Esophagus squamous epithelium (tissue), 5 donors: ENCODE measurements around the gene LCN10. TPM values are rescaled to one million over a fixed set of nuclear protein-coding genes. Genes with fewer than 3 reads are reported as not detected.
"Not testable (repeated sequence)": the region's sequence is repeated elsewhere in the genome, so short reads cannot be mapped to it uniquely, and the experiment has no call there.

ENCODE experiments used
- DNase-seq: peaks from one replicate; lab custom pipeline; 2025; lab: John Stamatoyannopoulos, UW
- H3K27ac ChIP-seq, 4 donors: fragments of 200-600 bp; sonication (generic); one replicate each; pipeline ENCODE4 v1.5.1; 2016 to 2019; ENCODE audit warnings: mild to moderate bottlenecking in 1 of 4
- H3K27me3 ChIP-seq, 4 donors: fragments of 200-600 bp; sonication (generic); 1 replicate in 3 of 4; 2 replicates in 1 of 4; pipeline versions ENCODE4 v1.5.1 to v1.6.0; 2017 to 2021; ENCODE audit warnings: antibody characterized with exemption in 1 of 4
- H3K36me3 ChIP-seq, 3 donors: fragments of 200-600 bp; sonication (generic); one replicate each; pipeline ENCODE4 v1.5.1; 2016 to 2019
- H3K4me1 ChIP-seq, 3 donors: fragments of 200-600 bp; sonication (generic); one replicate each; pipeline ENCODE4 v1.5.1; 2017 to 2019
- H3K4me3 ChIP-seq, 4 donors: fragments of 200-600 bp; sonication (generic); 1 replicate in 3 of 4; 2 replicates in 1 of 4; pipeline ENCODE4 v1.5.1; 2016 to 2019; ENCODE audit warnings: mild to moderate bottlenecking in 2 of 4, moderate library complexity in 1 of 4
- H3K9me3 ChIP-seq, 3 donors: fragments of 200-600 bp; sonication (generic); one replicate each; pipeline ENCODE4 v1.5.1; 2016 to 2019
- CTCF ChIP-seq, 6 experiments: fragments of 450-650 bp in 4 of 6; fragments of 200-600 bp in 2 of 6; sonication (generic) in 2 of 6; IDR thresholded peaks; one replicate each; pipeline ENCODE4 v1.5.1; 2016 to 2019; ENCODE audit warnings: antibody characterized with exemption in 6 of 6, mild to moderate bottlenecking in 4 of 6, moderate library complexity in 4 of 6
- POLR2A ChIP-seq, 4 donors: fragments of 450-650 bp; IDR thresholded peaks; one replicate each; pipeline ENCODE4 v1.6.1; 2017; ENCODE audit warnings: antibody characterized with exemption in 4 of 4, mild to moderate bottlenecking in 4 of 4, moderate library complexity in 3 of 4
- WGBS, 2 donors: methylation state at CpG; one replicate each; pipeline ENCODE4 v1.1.5; 2018; 5-methylcytosine and 5-hydroxymethylcytosine counted together
- intact Hi-C: fragments of 100-400 bp; cut with DNase I; formaldehyde crosslinking; loops from one replicate; pipeline ENCODE4 v1.15.0; 2022
- total RNA-seq, 4 donors: library from RNA; depleted of rRNA; stranded (reverse); fragments of >200 nt; gene quantifications; one replicate each; pipeline ENCODE4 v1.1.0, GENCODE V29; 2016
- donor health status: DM: yes; HTN: yes; CAD: no.

The LCN10 gene
- total RNA-seq, 4 donors from 2014 or later, result 0.64 to 3.8 (median 2.2) TPM

- H3K36me3 ChIP-seq, result no peaks in the 10 kb centered on the region
- H3K9me3 ChIP-seq, result peaks cover 0 to 23% (median 3%) of the 10 kb centered on the region in 3 donors
- 70 to 87% methylated on average over 4 of the region's 4 CpGs for WGBS, 2 donors
- TF ChIP-seq POLR2A (IDR thresholded peaks at IDR 0.05), result no peak
- no peak for TF ChIP-seq CTCF (IDR thresholded peaks at IDR 0.05)
- peaks cover 0 to 8% (median 0%) of the 10 kb centered on the region in 3 donors for H3K4me1 ChIP-seq
- intact Hi-C loops, result no loop called here
- H3K4me3 ChIP-seq, result no peak overlapping the region
- H3K27me3 ChIP-seq, result peaks cover 0 to 61% (median 0%) of the 10 kb centered on the region in 4 donors
- no peak overlapping the region for H3K27ac ChIP-seq
- DNase-seq, result no peak
These were observed 13.3 kb upstream of the LCN10 start for GRCh38 chr9:136756134-136756438.

GRCh38 chr9:136755302-136756133, 12.8 kb upstream of the LCN10 start:
- H3K27ac ChIP-seq, DNase-seq, H3K36me3 ChIP-seq, H3K4me1 ChIP-seq, intact Hi-C loops, H3K4me3 ChIP-seq: not testable (repeated sequence)
- Histone ChIP-seq H3K27me3 (peaks cover 0 to 56% (median 0%) of the 10 kb centered on the region in 4 donors), H3K9me3 (peaks cover 0 to 23% (median 3%) of the 10 kb centered on the region in 3 donors)
- WGBS, 2 donors, result 87 to 88% methylated on average over 16 to 17 of the region's 22 CpGs

- Histone ChIP-seq H3K36me3 (no peaks in the 10 kb centered on the region), H3K27ac (no peak overlapping the region), H3K4me3 (no peak overlapping the region), H3K27me3 (peaks cover 0 to 49% (median 0%) of the 10 kb centered on the region in 4 donors), H3K4me1 (no peaks in the 10 kb centered on the region), H3K9me3 (peaks cover 0 to 23% (median 3%) of the 10 kb centered on the region in 3 donors)
- intact Hi-C loops, result no loop called here
- 73 to 80% methylated on average over 6 to 12 of the region's 24 CpGs for WGBS, 2 donors
- no peak for DNase-seq
- TF ChIP-seq POLR2A (IDR thresholded peaks at IDR 0.05) (no peak), CTCF (IDR thresholded peaks at IDR 0.05) (no peak)
These were observed 12.0 kb upstream of the LCN10 start for GRCh38 chr9:136754626-136755301.

- 54 to 100% methylated on average over 1 to 10 of the region's 17 CpGs for WGBS, 2 donors
- no peak for TF ChIP-seq CTCF (IDR thresholded peaks at IDR 0.05)
- TF ChIP-seq POLR2A (IDR thresholded peaks at IDR 0.05), result no peak
- H3K36me3 ChIP-seq, result no peaks in the 10 kb centered on the region
- H3K4me1 ChIP-seq, result no peaks in the 10 kb centered on the region
- H3K4me3 ChIP-seq, result no peak overlapping the region
- no peak for DNase-seq
- intact Hi-C loops, result no loop called here
- peaks cover 0 to 23% (median 3%) of the 10 kb centered on the region in 3 donors for H3K9me3 ChIP-seq
- peaks cover 0 to 42% (median 0%) of the 10 kb centered on the region in 4 donors for H3K27me3 ChIP-seq
- no peak overlapping the region for H3K27ac ChIP-seq
These were observed 11.4 kb upstream of the LCN10 start for GRCh38 chr9:136754059-136754572.

GRCh38 chr9:136753371-136754058, 10.8 kb upstream of the LCN10 start:
- intact Hi-C loops, result no loop called here
- DNase-seq, result no peak
- peaks cover 0 to 40% (median 0%) of the 10 kb centered on the region in 4 donors for H3K27me3 ChIP-seq
- TF ChIP-seq POLR2A (IDR thresholded peaks at IDR 0.05) (no peak), CTCF (IDR thresholded peaks at IDR 0.05) (no peak)
- peaks cover 0 to 3% (median 0%) of the 10 kb centered on the region in 3 donors for H3K4me1 ChIP-seq
- WGBS, 2 donors, result 89 to 92% methylated on average over 3 to 14 of the region's 31 CpGs
- H3K36me3 ChIP-seq, result no peaks in the 10 kb centered on the region
- H3K4me3 ChIP-seq, result no peak overlapping the region
- peaks cover 0 to 23% (median 3%) of the 10 kb centered on the region in 3 donors for H3K9me3 ChIP-seq
- no peak overlapping the region for H3K27ac ChIP-seq
